SH-SY5Y (cell line): ENCODE results near the gene ADAMTS20.

Experiments used
- GATA2 ChIP-seq: IDR thresholded peaks from 2 replicates; pipeline ENCODE4 v1.6.1; 2011; ENCODE audit warnings: mild to moderate bottlenecking, low read depth, low read length
- GATA3 ChIP-seq: IDR thresholded peaks from 2 replicates; pipeline ENCODE4 v1.6.1; 2011; ENCODE audit warnings: low read depth, mild to moderate bottlenecking, low read length, moderate library complexity

GRCh38 chr12:43590307-43590706 lies 38.3 kb upstream of the ADAMTS20 start:
- TF ChIP-seq GATA2 (no peak), GATA3 (no peak)
